Stimulated activated CD4-positive, alpha-beta T cell treated with anti-CD3 and anti-CD28 coated beads, Interleukin-1b, Interleukin-23, amount 100 ng/mL, for 48 hours (primary cell): ENCODE results near the gene FUT9.
"Not testable (repeated sequence)": the region's sequence is repeated elsewhere in the genome, so short reads cannot be mapped to it uniquely, and the experiment has no call there.

Experiments
- DNase-seq: peaks from one replicate; pipeline ENCODE4 v3.0.0-alpha.2; 2020

FUT9 gene

DNA sequence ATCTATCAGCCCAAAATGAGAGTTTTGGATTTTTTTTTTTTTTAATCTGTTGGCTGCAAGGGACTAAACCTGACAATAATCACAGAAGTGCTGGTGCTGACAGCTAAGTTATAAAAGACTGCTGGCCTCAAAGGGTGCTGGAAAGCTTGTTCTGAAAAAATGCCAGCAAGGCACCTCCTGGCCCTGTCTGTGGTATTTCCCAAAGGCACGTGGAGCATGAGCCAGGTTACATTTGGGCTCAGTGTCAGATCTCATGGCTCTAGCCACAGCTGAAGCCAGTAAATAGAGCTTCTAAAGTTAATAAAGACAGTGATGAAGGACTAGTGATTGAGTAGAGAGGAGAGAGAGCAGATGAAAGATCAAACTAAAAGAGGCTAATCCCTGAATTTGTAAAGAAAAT is 178.9 kb downstream of the FUT9 start:
- no peak for DNase-seq

DNA sequence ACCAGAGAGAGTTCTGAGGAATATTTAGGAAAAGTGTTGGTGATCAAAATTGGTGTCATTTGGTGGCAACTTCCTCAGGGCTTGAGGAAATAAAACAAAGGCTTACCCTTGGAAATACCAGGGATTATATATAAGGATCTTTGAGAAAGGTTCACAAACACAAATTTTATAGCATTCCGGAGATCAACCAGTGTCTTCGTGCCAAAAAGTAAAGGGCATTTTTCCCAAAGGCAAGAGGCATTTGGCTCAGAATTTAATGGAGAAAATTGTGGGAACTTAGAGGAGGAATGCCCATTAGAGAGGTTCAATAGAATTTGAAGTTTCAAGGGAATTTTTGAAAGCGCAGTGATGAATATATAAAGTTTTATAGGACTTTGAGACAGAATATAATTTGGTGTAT is 179.5 kb downstream of the FUT9 start:
- no peak for DNase-seq

DNA sequence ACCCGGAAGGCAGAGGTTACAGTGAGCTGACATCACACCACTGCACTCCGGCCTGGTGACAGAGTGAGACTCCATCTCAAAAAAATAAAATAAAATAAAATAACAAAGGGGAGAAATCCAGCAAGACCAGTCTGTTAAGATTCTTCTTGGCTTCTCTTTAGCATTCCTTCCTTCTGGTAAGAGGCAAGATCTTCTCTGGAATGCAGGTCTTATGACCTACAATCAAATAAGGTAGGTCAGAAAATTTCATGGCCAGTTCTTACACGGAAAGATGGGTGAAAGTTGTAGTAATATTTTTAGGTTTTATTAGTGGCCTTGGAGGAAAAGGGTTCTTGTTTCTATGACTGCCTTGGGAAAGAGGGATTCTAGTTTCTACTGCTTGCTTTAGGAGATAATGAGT is 180.9 kb downstream of the FUT9 start:
- no peak for DNase-seq

- DNase-seq: no peak
Observed at GRCh38 chr6:96197241-96197640, 181.5 kb downstream of the FUT9 start.

DNA sequence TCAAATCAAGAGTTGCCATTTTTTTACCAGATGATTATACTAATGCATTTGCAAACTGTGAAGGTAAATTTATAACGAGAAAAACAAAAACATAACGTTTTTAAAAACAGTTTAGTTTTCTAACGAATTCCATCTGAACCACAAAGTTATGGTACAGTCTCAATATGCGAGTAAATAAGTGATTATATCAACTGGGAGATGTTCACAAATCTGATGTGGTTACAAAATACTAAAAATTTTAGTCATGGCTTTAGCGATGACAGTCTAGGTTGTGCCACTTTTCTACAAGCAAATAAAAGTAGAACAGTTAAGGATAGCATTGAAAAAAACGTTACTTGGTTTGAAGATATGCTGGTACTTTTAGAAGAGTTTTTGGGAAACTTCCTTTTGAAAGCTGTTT is 186.8 kb downstream of the FUT9 start:
- no peak for DNase-seq

- DNase-seq: no peak
Observed at GRCh38 chr6:96211341-96211740, 195.6 kb downstream of the FUT9 start.

DNA sequence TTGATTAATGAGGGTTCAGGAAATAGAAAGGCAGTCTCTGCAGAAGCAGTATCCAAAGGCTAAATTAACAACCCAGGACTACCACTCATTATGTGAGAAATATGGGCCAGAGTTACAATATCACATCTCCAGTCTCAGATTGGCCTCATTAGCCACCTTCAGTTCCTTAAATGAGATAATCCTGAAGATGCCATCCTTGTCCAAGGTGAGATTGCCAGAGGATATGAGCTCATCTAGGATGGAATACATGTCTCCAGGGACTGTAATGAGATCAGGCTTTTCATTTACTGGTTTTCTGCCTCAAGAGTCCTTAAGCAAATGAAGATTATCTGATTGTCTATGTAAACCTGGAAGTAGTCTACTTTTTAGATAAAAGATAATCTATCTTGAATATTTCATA is 196.3 kb downstream of the FUT9 start:
- no peak for DNase-seq

DNA sequence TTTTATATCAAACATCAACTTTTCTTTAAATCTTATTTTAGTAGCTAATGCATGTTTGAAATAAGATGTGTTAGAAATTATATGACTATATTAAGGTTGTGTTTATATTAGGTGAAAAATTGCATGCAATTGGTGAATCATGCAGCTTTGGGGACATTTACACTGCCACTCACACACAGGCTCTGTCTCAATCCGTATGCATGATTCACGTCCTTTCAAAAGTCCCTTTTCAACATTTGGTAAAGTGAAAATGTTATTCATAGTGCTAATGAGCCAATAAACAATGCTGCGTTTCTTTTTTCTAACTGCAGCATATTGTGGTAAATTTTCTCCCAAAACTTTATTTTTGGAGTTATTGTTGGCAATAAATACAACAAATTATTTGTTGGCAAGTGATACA is 198.0 kb downstream of the FUT9 start:
- DNase-seq: no peak

GRCh38 chr6:96223695-96224094 is 207.9 kb downstream of the FUT9 start:
- DNase-seq: no peak

DNA sequence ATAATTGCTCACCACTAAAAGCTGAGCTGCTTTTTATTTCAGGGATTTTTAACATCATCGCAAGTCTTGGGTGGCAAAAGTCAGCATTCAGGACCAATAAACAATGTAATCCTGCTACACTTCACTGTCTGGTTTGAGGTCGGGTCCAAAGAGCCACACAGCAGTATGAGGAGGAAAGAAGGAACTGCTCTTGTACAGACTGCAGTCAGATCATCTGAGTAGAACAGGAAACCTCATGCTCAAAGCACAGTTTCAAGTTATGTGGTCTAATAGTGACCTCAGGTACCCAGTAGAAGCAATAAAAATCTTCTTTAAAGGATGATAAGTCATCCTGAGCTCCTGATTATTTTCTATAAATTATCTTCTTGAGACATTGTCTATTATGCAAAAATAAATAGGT is 211.4 kb downstream of the FUT9 start:
- DNase-seq: no peak

DNA sequence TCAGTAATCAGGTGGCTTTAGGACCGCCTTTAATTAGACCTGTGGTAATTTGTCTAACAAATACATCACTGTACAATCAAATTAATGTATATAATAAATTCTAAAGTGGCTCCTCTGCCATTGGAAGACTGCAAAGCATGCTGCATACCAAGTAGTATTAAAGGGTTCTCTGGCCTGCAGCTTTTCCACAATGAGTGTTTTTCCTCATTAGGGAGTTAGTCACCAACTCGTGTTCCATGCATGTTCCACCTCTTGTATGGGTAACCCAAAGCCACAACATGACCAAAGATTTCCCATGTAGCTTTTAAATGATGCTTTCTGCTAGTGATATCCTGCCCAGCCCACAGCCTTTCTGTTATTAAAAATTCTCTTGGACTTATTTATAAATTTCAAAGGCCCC is 218.7 kb downstream of the FUT9 start:
- no peak for DNase-seq

DNA sequence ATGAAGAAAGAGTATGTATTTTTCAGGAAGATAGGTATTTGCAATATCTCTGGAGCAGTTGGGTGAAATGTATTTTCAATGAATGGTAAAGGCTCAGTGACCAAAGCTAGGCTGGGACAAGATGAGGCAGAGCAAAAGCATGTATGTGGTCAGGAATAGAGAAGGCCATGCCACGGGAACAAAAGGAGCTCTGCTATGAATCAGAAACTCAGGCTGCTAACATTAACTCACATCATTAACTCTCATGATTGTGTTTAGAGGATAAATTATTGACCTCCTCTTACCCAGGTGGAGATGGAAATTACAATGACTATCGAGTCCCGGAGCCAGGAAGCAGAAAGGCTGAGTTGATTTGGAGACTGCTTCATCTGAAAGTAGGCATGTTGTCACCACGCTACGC is 220.2 kb downstream of the FUT9 start:
- no peak for DNase-seq

- DNase-seq: no peak
Observed at GRCh38 chr6:96236471-96236870, 220.7 kb downstream of the FUT9 start.

DNA sequence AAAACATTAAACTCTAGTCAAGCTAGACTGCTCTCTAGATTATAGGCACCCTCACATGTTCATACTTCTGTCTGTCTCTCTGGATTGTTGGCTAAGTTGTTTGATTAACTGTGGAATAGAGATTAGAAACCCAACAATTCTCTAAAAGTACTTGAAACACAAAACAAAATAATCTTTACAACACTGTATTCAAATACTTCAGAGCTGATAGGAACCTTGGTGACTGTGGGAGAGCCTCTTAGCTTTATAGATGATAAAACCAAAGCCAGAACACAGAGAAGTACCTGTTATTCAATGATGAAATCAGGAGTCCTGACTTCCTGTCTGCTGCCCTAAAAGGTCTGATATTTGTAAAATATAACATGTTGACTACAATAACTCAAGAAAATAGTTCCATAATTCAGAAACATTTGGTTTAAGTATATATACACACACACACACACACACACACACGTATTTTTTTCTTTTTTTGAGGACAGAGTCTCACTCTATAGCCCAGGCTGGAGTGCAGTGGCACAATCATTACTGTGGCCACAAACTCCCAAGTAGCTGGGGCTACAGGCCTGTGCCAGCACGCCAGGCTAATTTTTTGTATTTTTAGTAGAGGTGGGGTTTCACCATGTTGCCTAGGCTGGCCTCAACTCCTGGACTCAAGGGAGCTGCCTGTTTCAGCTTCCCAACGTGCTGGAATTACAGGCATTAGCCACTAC is 222.0 kb downstream of the FUT9 start:
- DNase-seq: no peak

DNA sequence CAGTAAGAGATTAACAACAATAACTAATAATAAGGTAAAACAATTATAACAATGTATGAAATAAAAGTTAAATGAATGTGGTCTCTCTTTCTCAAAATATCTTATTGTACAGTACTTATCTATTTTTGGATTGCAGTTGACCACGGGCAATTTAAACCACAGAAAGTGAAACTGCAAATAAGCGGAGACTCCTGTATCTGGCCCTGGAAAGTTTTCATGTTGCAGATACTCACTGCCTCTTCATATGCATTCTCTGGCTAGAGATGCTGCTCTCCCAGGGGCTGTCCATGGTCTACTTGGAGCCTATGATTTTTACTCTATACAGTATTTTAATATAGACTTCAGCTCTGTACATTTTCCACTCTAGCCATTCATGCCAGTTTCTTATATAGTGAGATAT is 230.8 kb downstream of the FUT9 start:
- DNase-seq: no peak

DNA sequence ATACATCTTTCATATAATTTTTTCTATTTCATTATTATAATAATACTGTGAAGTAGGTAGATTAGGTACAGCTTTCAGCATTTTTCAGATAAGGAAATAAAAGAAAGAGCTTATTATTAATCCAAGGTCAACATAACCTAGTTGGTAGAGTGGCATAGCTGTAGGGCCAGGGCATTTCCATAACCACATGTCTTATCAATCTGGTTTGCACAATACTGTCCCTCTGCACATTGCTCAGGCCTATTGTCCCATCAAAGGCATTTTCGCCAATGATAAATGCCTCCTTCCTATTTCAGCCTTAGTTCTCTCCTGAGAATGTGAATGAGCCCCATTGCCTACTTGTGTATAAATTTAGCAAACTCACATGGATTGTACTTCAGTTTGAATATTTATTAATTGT is 234.0 kb downstream of the FUT9 start:
- no peak for DNase-seq

- DNase-seq: no peak
Observed at GRCh38 chr6:96257751-96258150, 242.0 kb downstream of the FUT9 start.

- DNase-seq: not testable (repeated sequence)
Observed at GRCh38 chr6:96260787-96261430, 245.1 kb downstream of the FUT9 start.
